Measurements from ENCODE around the gene GRAMD4. TPM values are rescaled to one million over a fixed set of nuclear protein-coding genes. Genes with fewer than 3 reads are reported as not detected.
A peak's percentile ranks its signal among the peaks of the same experiment; 100 is the strongest.

The GRAMD4 gene
- total RNA-seq, 1 donor from 2014 or later, result 58.1 TPM

DNA sequence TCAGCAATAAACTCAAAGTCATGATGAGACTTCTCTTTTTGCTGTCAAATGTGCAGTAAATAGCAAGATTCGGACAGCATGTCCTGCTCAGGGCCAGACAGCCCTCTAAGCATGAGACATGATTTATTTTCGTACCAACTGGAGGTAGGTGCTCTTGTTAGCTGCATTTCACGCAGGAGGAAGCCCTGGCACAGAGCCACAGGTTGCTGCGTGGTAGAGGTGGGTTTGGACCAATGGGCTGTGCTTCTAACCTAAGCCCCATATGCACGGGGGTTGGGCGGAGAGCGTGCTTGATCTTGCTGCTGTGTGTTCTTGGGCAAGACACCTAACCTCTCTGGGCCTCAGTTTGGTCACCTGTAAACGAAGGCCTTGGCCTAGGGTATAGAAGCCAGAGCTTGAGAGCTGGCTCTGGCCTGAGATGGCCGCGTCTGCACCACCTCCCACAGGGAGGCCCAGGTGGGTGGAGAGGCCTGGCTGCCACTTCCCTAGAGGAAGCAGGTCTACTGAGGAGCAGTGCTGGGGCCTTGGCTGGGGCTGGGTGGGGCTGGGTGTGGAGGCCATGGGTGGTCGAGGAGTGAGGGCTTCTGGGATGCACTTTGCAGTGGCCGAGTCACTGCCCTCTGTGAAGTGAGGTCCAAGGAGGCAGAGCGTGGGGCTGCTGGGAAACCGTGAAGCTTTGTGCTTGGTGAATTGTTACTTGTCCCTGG, 38.5 kb upstream of the GRAMD4 start:
- Histone ChIP-seq H3K27me3 (ENCODE audit: low read depth) (no peaks in the 10 kb centered on the region), H3K9me3 (no peaks in the 10 kb centered on the region), H3K4me3 (no peak overlapping the region), H3K27ac (no peak overlapping the region), H3K4me1 (peaks cover 73% of the 10 kb centered on the region), H3K36me3 (no peaks in the 10 kb centered on the region)
- no peak for TF ChIP-seq CTCF (IDR thresholded peaks at IDR 0.05)
- intact Hi-C loops (cut with DNase I), result no loop called here
- no peak for ATAC-seq
- peak; percentile 53 for DNase-seq

- peak; percentile 8 to 25 for ATAC-seq
- H3K4me1 ChIP-seq, result peaks cover 79% of the 10 kb centered on the region
- H3K4me3 ChIP-seq, result no peak overlapping the region
Observed at GRCh38 chr22:46582281-46582933, 37.8 kb upstream of the GRAMD4 start.

GRCh38 chr22:46583571-46583970, 36.6 kb upstream of the GRAMD4 start:
- DNase-seq, result peak; percentile 37
- peaks cover 80% of the 10 kb centered on the region for H3K4me1 ChIP-seq
- no peaks in the 10 kb centered on the region for H3K9me3 ChIP-seq
- no peak for ATAC-seq
- intact Hi-C loops (cut with DNase I), result no loop called here
- no peak for TF ChIP-seq CTCF (IDR thresholded peaks at IDR 0.05)
- H3K27me3 ChIP-seq (ENCODE audit: low read depth), result no peaks in the 10 kb centered on the region
- no peak overlapping the region for H3K27ac ChIP-seq
- no peaks in the 10 kb centered on the region for H3K36me3 ChIP-seq
- no peak overlapping the region for H3K4me3 ChIP-seq

More at GRCh38 chr22:46582281-46582933, 37.8 kb upstream of the GRAMD4 start:
- peak; percentile 54 for DNase-seq
- TF ChIP-seq CTCF (IDR thresholded peaks at IDR 0.05), result no peak
- Histone ChIP-seq H3K9me3 (no peaks in the 10 kb centered on the region), H3K27ac (no peak overlapping the region), H3K27me3 (ENCODE audit: low read depth) (no peaks in the 10 kb centered on the region), H3K36me3 (no peaks in the 10 kb centered on the region)
- intact Hi-C loops (cut with DNase I), result no loop called here

- no peaks in the 10 kb centered on the region for H3K9me3 ChIP-seq
- H3K36me3 ChIP-seq, result no peaks in the 10 kb centered on the region
- no peaks in the 10 kb centered on the region for H3K27me3 ChIP-seq (ENCODE audit: low read depth)
- no peak overlapping the region for H3K4me3 ChIP-seq
- peaks cover 77% of the 10 kb centered on the region for H3K4me1 ChIP-seq
- TF ChIP-seq CTCF (IDR thresholded peaks at IDR 0.05), result no peak
- no peak overlapping the region for H3K27ac ChIP-seq
- peak; percentile 43 for DNase-seq
- intact Hi-C loops (cut with DNase I), result no loop called here
- no peak for ATAC-seq
Observed at GRCh38 chr22:46584081-46584921, 35.9 kb upstream of the GRAMD4 start.

GRCh38 chr22:46585340-46586122, 34.7 kb upstream of the GRAMD4 start:
- H3K4me3 ChIP-seq, result no peak overlapping the region
- DNase-seq (peak; percentile 37), ATAC-seq (no peak)
- H3K27me3 ChIP-seq (ENCODE audit: low read depth), result no peaks in the 10 kb centered on the region
- TF ChIP-seq CTCF (IDR thresholded peaks at IDR 0.05), result no peak
- no peaks in the 10 kb centered on the region for H3K9me3 ChIP-seq
- H3K27ac ChIP-seq, result no peak overlapping the region
- H3K36me3 ChIP-seq, result no peaks in the 10 kb centered on the region
- peaks cover 77% of the 10 kb centered on the region for H3K4me1 ChIP-seq
- intact Hi-C loops (cut with DNase I), result no loop called here
